Measurements from ENCODE around the gene ARHGEF10L. TPM values are rescaled to one million over a fixed set of nuclear protein-coding genes. Genes with fewer than 3 reads are reported as not detected.

The ARHGEF10L gene
- total RNA-seq, 2 donors from 2014 or later, result 26.0 to 39.7 TPM

DNA sequence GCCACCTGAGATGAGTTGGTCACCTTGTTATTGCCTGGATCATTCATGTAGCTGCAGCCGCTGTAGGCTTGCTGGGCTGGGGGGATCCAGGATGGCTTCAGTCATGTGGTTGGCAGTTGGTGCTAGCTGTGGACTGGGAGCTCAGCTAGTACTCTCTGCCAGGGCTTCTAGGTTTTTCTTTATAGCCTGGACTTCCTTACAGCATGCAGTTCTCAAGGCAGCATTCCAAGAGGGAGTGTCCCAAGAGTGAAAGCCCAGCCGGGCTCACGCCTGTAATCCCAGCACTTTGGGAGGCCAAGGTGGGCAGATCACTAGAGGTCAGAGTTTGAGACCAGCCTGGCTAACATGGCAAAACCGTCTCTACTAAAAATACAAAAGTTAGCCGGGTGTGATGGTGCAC, 192.0 kb downstream of the ARHGEF10L start:
- DNase-seq (ENCODE audit: low spot score), result no peak
- no peaks in the 10 kb centered on the region for H3K4me1 ChIP-seq (replicated peaks)
- no peaks in the 10 kb centered on the region for H3K36me3 ChIP-seq
- no peaks in the 10 kb centered on the region for H3K9me3 ChIP-seq
- no peak overlapping the region for H3K4me3 ChIP-seq
- TF ChIP-seq, protein P1, sequence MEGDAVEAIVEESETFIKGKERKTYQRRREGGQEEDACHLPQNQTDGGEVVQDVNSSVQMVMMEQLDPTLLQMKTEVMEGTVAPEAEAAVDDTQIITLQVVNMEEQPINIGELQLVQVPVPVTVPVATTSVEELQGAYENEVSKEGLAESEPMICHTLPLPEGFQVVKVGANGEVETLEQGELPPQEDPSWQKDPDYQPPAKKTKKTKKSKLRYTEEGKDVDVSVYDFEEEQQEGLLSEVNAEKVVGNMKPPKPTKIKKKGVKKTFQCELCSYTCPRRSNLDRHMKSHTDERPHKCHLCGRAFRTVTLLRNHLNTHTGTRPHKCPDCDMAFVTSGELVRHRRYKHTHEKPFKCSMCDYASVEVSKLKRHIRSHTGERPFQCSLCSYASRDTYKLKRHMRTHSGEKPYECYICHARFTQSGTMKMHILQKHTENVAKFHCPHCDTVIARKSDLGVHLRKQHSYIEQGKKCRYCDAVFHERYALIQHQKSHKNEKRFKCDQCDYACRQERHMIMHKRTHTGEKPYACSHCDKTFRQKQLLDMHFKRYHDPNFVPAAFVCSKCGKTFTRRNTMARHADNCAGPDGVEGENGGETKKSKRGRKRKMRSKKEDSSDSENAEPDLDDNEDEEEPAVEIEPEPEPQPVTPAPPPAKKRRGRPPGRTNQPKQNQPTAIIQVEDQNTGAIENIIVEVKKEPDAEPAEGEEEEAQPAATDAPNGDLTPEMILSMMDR (IDR thresholded peaks at IDR 0.05), result no peak
- TF ChIP-seq POLR2A (IDR thresholded peaks at IDR 0.05) (no peak), POLR2AphosphoS5 (IDR thresholded peaks at IDR 0.05) (no peak)
- peaks cover 2% of the 10 kb centered on the region for H3K27me3 ChIP-seq (replicated peaks; ENCODE audit: insufficient read depth)
- WGBS, result 72% methylated on average over 5 of the region's 5 CpGs
- H3K27ac ChIP-seq, result no peak overlapping the region
- intact Hi-C loops (cut with DNase I), result no loop called here

- no peak for DNase-seq (ENCODE audit: low spot score)
- Histone ChIP-seq H3K4me3 (no peak overlapping the region), H3K9me3 (no peaks in the 10 kb centered on the region), H3K36me3 (no peaks in the 10 kb centered on the region), H3K4me1 (replicated peaks) (no peaks in the 10 kb centered on the region), H3K27me3 (replicated peaks; ENCODE audit: insufficient read depth) (peaks cover 2% of the 10 kb centered on the region), H3K27ac (no peak overlapping the region)
- WGBS, result 85% methylated on average over 2 of the region's 2 CpGs
- intact Hi-C loops (cut with DNase I), result no loop called here
- no peak for TF ChIP-seq POLR2A (IDR thresholded peaks at IDR 0.05)
- TF ChIP-seq, protein P1 (IDR thresholded peaks at IDR 0.05), result no peak
- no peak for TF ChIP-seq POLR2AphosphoS5 (IDR thresholded peaks at IDR 0.05)
Observed at GRCh38 chr1:17732475-17732874, 193.0 kb downstream of the ARHGEF10L start.

DNA sequence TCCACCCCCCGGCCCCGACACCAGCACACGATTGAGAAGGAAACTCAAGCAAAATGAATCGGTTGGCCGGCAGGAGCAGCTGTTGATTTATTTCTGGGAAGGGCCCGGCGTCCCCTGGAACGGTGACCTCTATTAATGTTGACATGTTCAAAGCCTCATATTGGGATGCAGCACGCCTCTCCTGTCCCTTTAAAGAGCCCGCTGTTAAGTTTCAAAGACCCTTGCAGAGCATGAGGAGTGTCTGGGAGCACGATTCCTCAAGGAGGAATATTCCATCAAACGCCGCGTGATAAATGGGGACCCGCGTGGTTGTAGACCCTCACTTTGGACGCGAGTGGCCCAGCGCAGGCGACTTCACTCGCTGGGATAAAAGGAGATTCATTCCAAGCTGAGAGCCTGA, 194.2 kb downstream of the ARHGEF10L start:
- intact Hi-C loops (cut with DNase I), result no loop called here
- no peaks in the 10 kb centered on the region for H3K9me3 ChIP-seq
- 54% methylated on average over 21 of the region's 21 CpGs for WGBS
- DNase-seq (ENCODE audit: low spot score), result no peak
- no peaks in the 10 kb centered on the region for H3K4me1 ChIP-seq (replicated peaks)
- no peak overlapping the region for H3K27ac ChIP-seq
- H3K27me3 ChIP-seq (replicated peaks; ENCODE audit: insufficient read depth), result peaks cover 2% of the 10 kb centered on the region
- no peak for TF ChIP-seq POLR2AphosphoS5 (IDR thresholded peaks at IDR 0.05)
- no peak for TF ChIP-seq POLR2A (IDR thresholded peaks at IDR 0.05)
- TF ChIP-seq, protein P1 (IDR thresholded peaks at IDR 0.05), result no peak
- H3K36me3 ChIP-seq, result no peaks in the 10 kb centered on the region
- H3K4me3 ChIP-seq, result no peak overlapping the region

DNA sequence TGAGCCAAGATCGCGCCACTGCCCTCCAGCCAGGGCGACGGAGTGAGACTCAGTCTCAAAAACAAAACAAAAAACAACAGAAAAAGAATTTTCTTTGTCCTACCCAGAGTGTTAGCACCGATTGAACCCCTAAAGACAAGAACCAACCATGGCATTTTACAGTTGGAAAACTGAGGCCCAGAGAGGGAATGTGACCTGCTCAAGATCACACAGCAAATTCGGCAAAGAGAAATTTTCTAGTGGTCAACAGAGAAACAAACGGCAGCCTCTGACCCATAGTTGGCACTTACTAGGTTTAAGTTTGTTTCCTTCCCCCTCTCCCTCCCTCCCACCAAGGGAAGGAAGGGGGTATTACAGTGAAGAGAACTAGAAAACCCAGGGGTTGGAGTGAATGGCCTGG, 195.1 kb downstream of the ARHGEF10L start:
- TF ChIP-seq POLR2A (IDR thresholded peaks at IDR 0.05), result no peak
- TF ChIP-seq, protein P1 (IDR thresholded peaks at IDR 0.05), result no peak
- TF ChIP-seq POLR2AphosphoS5 (IDR thresholded peaks at IDR 0.05), result no peak
- Histone ChIP-seq H3K4me1 (replicated peaks) (no peaks in the 10 kb centered on the region), H3K9me3 (no peaks in the 10 kb centered on the region), H3K27me3 (replicated peaks; ENCODE audit: insufficient read depth) (peaks cover 2% of the 10 kb centered on the region), H3K36me3 (no peaks in the 10 kb centered on the region), H3K27ac (no peak overlapping the region), H3K4me3 (no peak overlapping the region)
- 84% methylated on average over 7 of the region's 7 CpGs for WGBS
- no peak for DNase-seq (ENCODE audit: low spot score)
- intact Hi-C loops (cut with DNase I), result no loop called here

- Histone ChIP-seq H3K4me1 (replicated peaks) (no peaks in the 10 kb centered on the region), H3K9me3 (no peaks in the 10 kb centered on the region), H3K27me3 (replicated peaks; ENCODE audit: insufficient read depth) (peaks cover 2% of the 10 kb centered on the region), H3K27ac (no peak overlapping the region), H3K36me3 (no peaks in the 10 kb centered on the region), H3K4me3 (no peak overlapping the region)
- WGBS, result 84% methylated on average over 2 of the region's 2 CpGs
- intact Hi-C loops (cut with DNase I), result no loop called here
- TF ChIP-seq POLR2AphosphoS5 (IDR thresholded peaks at IDR 0.05) (no peak), POLR2A (IDR thresholded peaks at IDR 0.05) (no peak)
- TF ChIP-seq, protein P1 (IDR thresholded peaks at IDR 0.05), result no peak
- no peak for DNase-seq (ENCODE audit: low spot score)
Observed at GRCh38 chr1:17735348-17735747, 195.8 kb downstream of the ARHGEF10L start.

Measured in prostate gland (tissue), 2 donors.